ENCODE results near the gene CALY.

DNA sequence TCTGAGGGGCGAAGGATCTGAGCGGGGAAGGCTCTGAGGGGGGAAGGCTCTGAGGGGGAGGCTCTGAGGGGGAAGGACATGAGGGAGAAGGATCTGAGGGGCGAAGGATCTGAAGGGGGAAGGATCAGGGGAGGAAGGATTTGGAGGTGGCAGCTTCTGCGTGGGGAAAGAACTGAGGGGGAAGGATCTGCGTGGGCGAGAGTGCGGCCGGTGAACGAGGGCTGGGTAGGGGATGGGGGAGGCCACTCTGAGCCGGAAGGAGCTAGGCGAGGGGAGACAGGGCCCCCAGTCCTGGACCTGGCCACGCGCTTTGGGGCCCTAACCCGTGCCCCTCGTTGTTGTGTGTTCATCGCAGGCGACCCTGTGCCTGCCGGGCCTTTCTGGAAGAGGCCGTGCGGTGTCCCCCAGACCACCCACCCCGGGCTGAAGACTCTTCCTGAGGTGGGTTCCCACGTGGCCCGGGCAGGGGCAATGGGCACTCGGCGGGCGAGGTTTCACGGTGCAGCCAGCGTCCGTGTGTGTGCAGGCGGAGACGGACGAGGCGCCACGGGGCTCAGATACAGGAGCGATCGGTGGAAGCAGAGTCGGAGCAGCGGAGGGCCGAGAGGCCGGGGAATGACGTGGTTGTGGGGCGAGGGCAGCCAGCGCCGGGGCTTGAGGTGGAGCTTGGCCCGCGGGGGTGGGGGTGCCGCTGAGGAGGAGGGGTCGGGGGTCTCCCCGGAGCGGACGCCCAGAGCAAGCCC, 2.0 kb downstream of the CALY start:
- no peak for TF ChIP-seq GATA2 (IDR thresholded peaks at IDR 0.05; ENCODE audit: low read depth, low read length)
- no peak for TF ChIP-seq GATA3 (IDR thresholded peaks at IDR 0.05; ENCODE audit: low read depth, low read length)

All from SH-SY5Y (cell line).